OCI-LY7 (cell line): ENCODE results near the gene PIEZO1. TPM values are rescaled to one million over a fixed set of nuclear protein-coding genes. Genes with fewer than 3 reads are reported as not detected.

Experiments used
- BruUV-seq: library from RNA; stranded (reverse); fragments of 400-500 nt; replicated peaks from 2 replicates; lab custom pipeline; 2021; lab: Mats Ljungman, UMichigan
- CTCF ChIA-PET: fragments of 300-600 bp; sonication (Branson Sonifier 250); formaldehyde crosslinking; loops from one replicate; lab custom pipeline; 2022; ENCODE audit warnings: antibody characterized with exemption; ENCODE audit not compliant: unreplicated experiment; lab: Charles Lee
- POLR2A ChIA-PET: fragments of 300-600 bp; sonication (Branson Sonifier 250); formaldehyde crosslinking; loops from one replicate; lab custom pipeline; 2022; ENCODE audit warnings: antibody characterized with exemption; lab: Charles Lee
- DNase-seq: peaks from one replicate; pipeline ENCODE4 v3.0.0-alpha.2; 2015; ENCODE audit warnings: low spot score
- H2AFZ ChIP-seq: fragments of 200-600 bp; sonication (generic), shearing (Covaris generic); 2 replicates; pipeline ENCODE4 v1.6.1; 2014; ENCODE audit warnings: mild to moderate bottlenecking, antibody characterized with exemption, low read length, moderate library complexity
- H3K27ac ChIP-seq: fragments of 200-600 bp; sonication (generic); 2 replicates; pipeline ENCODE4 v1.5.1; 2014; ENCODE audit warnings: mixed run types, low read depth, mild to moderate bottlenecking, moderate library complexity, low read length, inconsistent platforms; ENCODE audit not compliant: poor library complexity, severe bottlenecking
- H3K36me3 ChIP-seq: fragments of 200-600 bp; sonication (generic); 2 replicates; pipeline ENCODE4 v1.6.1; 2014; ENCODE audit warnings: mild to moderate bottlenecking, antibody characterized with exemption, low read length, moderate library complexity, mixed read lengths; ENCODE audit not compliant: insufficient read depth
- H3K4me1 ChIP-seq: fragments of 200-600 bp; sonication (generic); 2 replicates; pipeline ENCODE4 v1.5.1; 2014; ENCODE audit warnings: mild to moderate bottlenecking, low read length; ENCODE audit not compliant: insufficient read depth, poor library complexity, severe bottlenecking
- H3K4me2 ChIP-seq: fragments of 200-600 bp; sonication (generic); 2 replicates; pipeline ENCODE4 v1.6.1; 2014; ENCODE audit warnings: mild to moderate bottlenecking, low read length
- H3K4me3 ChIP-seq: fragments of 200-600 bp; sonication (generic); 2 replicates; pipeline ENCODE4 v1.5.1; 2014; ENCODE audit warnings: mild to moderate bottlenecking, low read depth, low read length; ENCODE audit not compliant: poor library complexity, severe bottlenecking
- H3K79me2 ChIP-seq: fragments of 200-600 bp; sonication (generic); 2 replicates; pipeline ENCODE4 v1.6.1; 2016; ENCODE audit warnings: low read depth, mild to moderate bottlenecking, low read length, moderate library complexity, mixed read lengths; ENCODE audit not compliant: insufficient read depth
- H3K9me2 ChIP-seq: fragments of 200-600 bp; sonication (generic); 2 replicates; pipeline ENCODE4 v1.6.1; 2016; ENCODE audit warnings: mild to moderate bottlenecking, low read length, mixed read lengths; ENCODE audit not compliant: insufficient read depth
- H3K9me3 ChIP-seq: fragments of 200-600 bp; sonication (generic); 2 replicates; pipeline ENCODE4 v1.6.1; 2014; ENCODE audit warnings: mild to moderate bottlenecking, mixed run types, low read length, mixed read lengths
- H4K20me1 ChIP-seq: fragments of 200-600 bp; sonication (generic); 2 replicates; pipeline ENCODE4 v1.6.1; 2014; ENCODE audit warnings: mild to moderate bottlenecking, antibody characterized with exemption, low read length, moderate library complexity, mixed read lengths; ENCODE audit not compliant: insufficient read depth
- EZH2phosphoT487 ChIP-seq: fragments of 200-600 bp; sonication (generic); IDR thresholded peaks from 2 replicates; pipeline ENCODE4 v1.6.1; 2018; ENCODE audit warnings: low read depth, borderline replicate concordance, mild to moderate bottlenecking, mixed run types, antibody characterized with exemption, low read length, moderate library complexity, mixed read lengths
- intact Hi-C: fragments of 100-400 bp; cut with micrococcal nuclease; formaldehyde crosslinking; loops from one replicate; pipeline ENCODE4 v1.10.0; 2022; ENCODE audit not compliant: unreplicated experiment
- total RNA-seq, 2 experiments: library from RNA; depleted of rRNA in 1 of 2; stranded (reverse); fragments of >200 nt in 1 of 2; shearing (Covaris generic) in 1 of 2; gene quantifications; 2 replicates each; pipeline ENCODE4 v1.2.3, GENCODE V29; 2014 to 2022
- TF ChIP-seq, protein P1 (sequence below): fragments of 200-600 bp; sonication (generic); conservative IDR thresholded peaks from 2 replicates; pipeline ENCODE4 v1.5.1; 2014; ENCODE audit warnings: mild to moderate bottlenecking, antibody characterized with exemption, low read length, moderate library complexity, mixed read lengths

The PIEZO1 gene
- total RNA-seq, 2 experiments from 2014 or later = 144 to 154 TPM

DNA sequence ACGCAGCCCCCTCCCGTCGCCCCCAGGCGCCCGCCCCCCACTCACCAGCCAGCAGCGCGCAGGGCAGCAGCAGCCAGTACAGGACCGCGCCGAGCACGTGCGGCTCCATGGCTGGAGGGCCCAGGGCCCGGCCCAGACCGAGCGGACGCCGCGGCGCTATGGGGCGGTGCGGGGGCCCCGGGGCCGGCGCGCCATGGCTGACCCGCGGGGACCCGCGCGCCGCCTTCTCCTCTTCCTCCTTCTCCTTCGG lies 239 bp downstream of the PIEZO1 start:
- ChIA-PET CTCF (interaction anchor here (0.7 kb wide), 1 partner anchor 42 kb away, joined by 3 read pairs; no protein-coding TSS in a partner anchor), POLR2A (interaction anchor here (0.6 to 1.9 kb wide), 4 partner anchors 9 to 15 kb away, joined by 3 to 9 read pairs (median 4); no protein-coding TSS in a partner anchor)
- TF ChIP-seq, protein P1, sequence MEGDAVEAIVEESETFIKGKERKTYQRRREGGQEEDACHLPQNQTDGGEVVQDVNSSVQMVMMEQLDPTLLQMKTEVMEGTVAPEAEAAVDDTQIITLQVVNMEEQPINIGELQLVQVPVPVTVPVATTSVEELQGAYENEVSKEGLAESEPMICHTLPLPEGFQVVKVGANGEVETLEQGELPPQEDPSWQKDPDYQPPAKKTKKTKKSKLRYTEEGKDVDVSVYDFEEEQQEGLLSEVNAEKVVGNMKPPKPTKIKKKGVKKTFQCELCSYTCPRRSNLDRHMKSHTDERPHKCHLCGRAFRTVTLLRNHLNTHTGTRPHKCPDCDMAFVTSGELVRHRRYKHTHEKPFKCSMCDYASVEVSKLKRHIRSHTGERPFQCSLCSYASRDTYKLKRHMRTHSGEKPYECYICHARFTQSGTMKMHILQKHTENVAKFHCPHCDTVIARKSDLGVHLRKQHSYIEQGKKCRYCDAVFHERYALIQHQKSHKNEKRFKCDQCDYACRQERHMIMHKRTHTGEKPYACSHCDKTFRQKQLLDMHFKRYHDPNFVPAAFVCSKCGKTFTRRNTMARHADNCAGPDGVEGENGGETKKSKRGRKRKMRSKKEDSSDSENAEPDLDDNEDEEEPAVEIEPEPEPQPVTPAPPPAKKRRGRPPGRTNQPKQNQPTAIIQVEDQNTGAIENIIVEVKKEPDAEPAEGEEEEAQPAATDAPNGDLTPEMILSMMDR = no peak
- no peak for TF ChIP-seq EZH2phosphoT487
- BruUV-seq = no TSS peak
- H3K9me2 ChIP-seq = no peaks in the 10 kb centered on the region
- H3K27ac ChIP-seq = peak overlapping the region; percentile 57
- H3K4me1 ChIP-seq = peaks cover 49% of the 10 kb centered on the region
- H3K4me3 ChIP-seq = peak overlapping the region; percentile 83
- no peaks in the 10 kb centered on the region for H3K9me3 ChIP-seq
- no peak for DNase-seq
- H3K4me2 ChIP-seq = peak overlapping the region; percentile 86
- H4K20me1 ChIP-seq = no peaks in the 10 kb centered on the region
- peaks cover 47% of the 10 kb centered on the region; the same call in 1 of the 2 replicates for H3K79me2 ChIP-seq
- H2AFZ ChIP-seq = no peak overlapping the region
- H3K36me3 ChIP-seq = no peaks in the 10 kb centered on the region
- intact Hi-C loops = loop anchor here (1.0 to 5.0 kb wide), 2 partner anchors 18 to 122 kb away; partner anchors contain the start of gene MVD

DNA sequence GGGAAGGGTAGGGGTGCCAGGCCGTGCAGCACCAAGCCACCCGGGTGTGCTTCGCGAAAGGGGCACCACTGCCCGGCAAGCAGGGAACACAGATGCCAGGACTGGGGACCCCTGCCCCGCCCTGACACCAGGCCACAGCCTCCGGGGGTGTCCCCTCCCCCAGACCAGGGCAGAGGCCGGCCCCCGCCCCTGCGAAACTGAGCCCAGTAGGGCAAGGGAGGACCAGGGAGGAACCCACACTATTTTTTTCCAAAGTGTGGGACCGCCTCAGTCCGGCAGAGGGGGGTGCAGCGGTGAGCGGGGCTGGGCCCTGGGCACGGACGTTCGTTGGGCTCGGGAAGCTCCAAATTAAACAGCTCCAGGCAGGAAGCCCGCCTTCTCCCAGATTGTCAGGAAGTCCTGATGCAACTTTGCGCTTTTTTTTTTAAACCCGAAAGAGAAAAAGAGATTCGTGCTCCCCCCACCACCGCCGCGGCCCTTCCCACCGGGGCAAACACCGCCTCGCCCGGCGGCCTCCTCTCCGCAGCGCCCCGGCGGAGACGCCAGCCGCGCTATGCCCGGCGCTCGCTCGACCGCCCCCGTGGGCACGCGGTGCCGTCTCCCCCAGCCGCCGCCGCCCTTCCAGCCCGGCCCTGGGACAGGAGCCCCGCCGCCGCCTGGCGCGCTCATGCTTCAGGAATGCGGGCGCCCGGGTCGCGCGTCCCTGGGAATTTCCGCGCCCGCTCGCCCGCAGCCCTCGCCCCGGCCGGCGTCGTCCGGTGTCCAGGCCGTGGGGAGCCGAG lies 755 bp downstream of the PIEZO1 start:
- TF ChIP-seq EZH2phosphoT487 = no peak
- TF ChIP-seq, protein P1 = peak; percentile 63
- Histone ChIP-seq H3K4me2 (peak overlapping the region; percentile 86), H4K20me1 (no peaks in the 10 kb centered on the region), H3K79me2 (peaks cover 47% of the 10 kb centered on the region; the same call in 1 of the 2 replicates), H3K27ac (peak overlapping the region; percentile 57), H3K9me2 (no peaks in the 10 kb centered on the region), H3K4me3 (peak overlapping the region; percentile 83), H3K36me3 (no peaks in the 10 kb centered on the region), H3K9me3 (no peaks in the 10 kb centered on the region), H2AFZ (no peak overlapping the region), H3K4me1 (peaks cover 45% of the 10 kb centered on the region)
- ChIA-PET POLR2A (interaction anchor here (0.6 to 1.9 kb wide), 4 partner anchors 9 to 16 kb away, joined by 3 to 9 read pairs (median 4); no protein-coding TSS in a partner anchor), CTCF (interaction anchor here (0.7 kb wide), 1 partner anchor 41 kb away, joined by 3 read pairs; no protein-coding TSS in a partner anchor)
- peak; percentile 62 for DNase-seq
- intact Hi-C loops = loop anchor here (5.0 kb wide), 1 partner anchor 122 kb away; the partner anchor contains the start of gene MVD
- no TSS peak for BruUV-seq
